Kidney (tissue), 14 donors: ENCODE measurements around the gene RND2. TPM values are rescaled to one million over a fixed set of nuclear protein-coding genes. Genes with fewer than 3 reads are reported as not detected.

Experiments
- DNase-seq, 5 donors: peaks; one replicate each; pipeline ENCODE4 v3.0.0-alpha.2; 2013 to 2020
- FAIRE-seq: peaks from 2 replicates; lab custom pipeline; 2012; peaks lifted over from hg19 to GRCh38; lab: Jason Lieb, UNC
- H3K27ac ChIP-seq, 2 donors: one replicate each; pipeline ENCODE4 v1.7.0; 2013; ENCODE audit warnings: low read depth in 2 of 2, low read length in 2 of 2, inconsistent platforms in 1 of 2
- H3K27me3 ChIP-seq: one replicate; pipeline ENCODE4 v1.7.1; 2013; ENCODE audit warnings: low read length, inconsistent platforms; ENCODE audit not compliant: control insufficient read depth, insufficient read depth
- H3K36me3 ChIP-seq, 3 donors: one replicate each; pipeline versions ENCODE4 v1.7.0 to v1.7.1; 2013; ENCODE audit warnings: low read length in 3 of 3, control low read depth in 1 of 3, inconsistent platforms in 1 of 3; ENCODE audit not compliant: insufficient read depth in 3 of 3, control insufficient read depth in 2 of 3
- H3K4me1 ChIP-seq, 3 donors: one replicate each; pipeline versions ENCODE4 v1.7.0 to v1.7.1; 2013; ENCODE audit warnings: low read length in 3 of 3, inconsistent platforms in 1 of 3, low read depth in 1 of 3; ENCODE audit not compliant: control insufficient read depth in 2 of 3, insufficient read depth in 2 of 3
- H3K4me3 ChIP-seq, 3 donors: one replicate each; pipeline versions ENCODE4 v1.7.0 to v1.8.1; 2013; ENCODE audit warnings: low read length in 3 of 3, control low read depth in 1 of 3, inconsistent platforms in 1 of 3
- H3K9ac ChIP-seq, 3 donors: one replicate each; pipeline versions ENCODE4 v1.7.0 to v1.7.1; 2013; ENCODE audit warnings: low read length in 3 of 3, control low read depth in 1 of 3, inconsistent platforms in 1 of 3
- H3K9me3 ChIP-seq, 3 donors: one replicate each; pipeline versions ENCODE4 v1.7.0 to v1.7.1; 2013; ENCODE audit warnings: low read length in 3 of 3, control low read depth in 1 of 3, inconsistent platforms in 1 of 3; ENCODE audit not compliant: control insufficient read depth in 2 of 3, insufficient read depth in 1 of 3
- CTCF ChIP-seq: IDR thresholded peaks from 3 replicates; pipeline ENCODE4 v1.5.1; 2012; ENCODE audit warnings: mild to moderate bottlenecking, moderate library complexity, borderline replicate concordance; ENCODE audit not compliant: insufficient read depth; ENCODE audit errors: extremely low read depth
- intact Hi-C: fragments of 100-400 bp; cut with DNase I; formaldehyde crosslinking; loops from one replicate; pipeline ENCODE4 v1.11.1; 2022
- polyA plus RNA-seq: library from polyadenylated mRNA; stranded (reverse); fragments of 350-450 nt; fragmentation: Illumina TruSeq; extraction: RNeasy Lipid Tissue Mini Kit (QIAGEN cat#74804); gene quantifications from one replicate; pipeline ENCODE4 v1.2.3, GENCODE V29; 2014; ENCODE audit warnings: low read depth, low replicate concordance; ENCODE audit not compliant: insufficient read depth
- total RNA-seq: library from RNA; stranded (reverse); fragmentation: NEBNext Ultra II Directional; extraction: Animal tissue kit (Norgen Biotek cat#: 25700); gene quantifications from one replicate; pipeline ENCODE4 v1.2.1, GENCODE V29; 2021
- donor health status: control.
- donor health status: control.
- donor health status: control.
- donor health status: control.
- donor health status: control.
- donor health status: DM: yes; HTN: yes; CAD: no.
- donor health status: Normal renal cell carcinoma (clear cell type).

Gene RND2
- total and polyA plus RNA-seq, 2 donors from 2014 or later: 0.63 to 2.3 TPM

- Histone ChIP-seq H3K27ac (peak overlapping the region; percentile 28 to 29), H3K36me3 (peaks cover 0 to 7% (median 5%) of the 10 kb centered on the region in 3 donors), H3K9ac (no peak overlapping the region), H3K4me1 (peaks cover 0 to 17% (median 0%) of the 10 kb centered on the region in 3 donors), H3K9me3 (no peaks in the 10 kb centered on the region), H3K27me3 (no peaks in the 10 kb centered on the region), H3K4me3 (no peak overlapping the region)
- DNase-seq (peak in 4 of 5 donors; percentile 27 to 75 (median 64)), FAIRE-seq (no peak)
- no peak for TF ChIP-seq CTCF
- intact Hi-C loops: no loop called here
These were observed 10.1 kb upstream of the RND2 start for GRCh38 chr17:43014649-43015542.

GRCh38 chr17:43015579-43015978, 9.5 kb upstream of the RND2 start:
- no peak for TF ChIP-seq CTCF
- Histone ChIP-seq H3K4me3 (no peak overlapping the region), H3K4me1 (peaks cover 0 to 17% (median 0%) of the 10 kb centered on the region in 3 donors), H3K9me3 (no peaks in the 10 kb centered on the region), H3K27ac (peak overlapping the region; percentile 28 to 29), H3K9ac (no peak overlapping the region), H3K36me3 (peaks cover 0 to 7% (median 5%) of the 10 kb centered on the region in 3 donors), H3K27me3 (no peaks in the 10 kb centered on the region)
- no peak for FAIRE-seq
- DNase-seq: peak in 2 of 5 donors; percentile 11 to 88
- intact Hi-C loops: no loop called here

GRCh38 chr17:43016216-43016615, 8.8 kb upstream of the RND2 start:
- Histone ChIP-seq H3K4me1 (peaks cover 0 to 17% (median 0%) of the 10 kb centered on the region in 3 donors), H3K9me3 (no peaks in the 10 kb centered on the region), H3K36me3 (peaks cover 0 to 7% (median 5%) of the 10 kb centered on the region in 3 donors), H3K9ac (no peak overlapping the region), H3K27me3 (no peaks in the 10 kb centered on the region), H3K4me3 (no peak overlapping the region), H3K27ac (peak overlapping the region in 1 of 2 donors; percentile 23)
- intact Hi-C loops: no loop called here
- DNase-seq (peak in 1 of 5 donors; percentile 62), FAIRE-seq (no peak)
- no peak for TF ChIP-seq CTCF
